Cerebellar cortex (tissue), 1 donor: Measurements from ENCODE around the gene TRPT1.
A peak's percentile ranks its signal among the peaks of the same experiment; 100 is the strongest.

Source experiments
- DNase-seq: peaks from one replicate; pipeline ENCODE4 v3.0.0-alpha.2; 2015; ENCODE audit warnings: low spot score

TRPT1 gene

DNA sequence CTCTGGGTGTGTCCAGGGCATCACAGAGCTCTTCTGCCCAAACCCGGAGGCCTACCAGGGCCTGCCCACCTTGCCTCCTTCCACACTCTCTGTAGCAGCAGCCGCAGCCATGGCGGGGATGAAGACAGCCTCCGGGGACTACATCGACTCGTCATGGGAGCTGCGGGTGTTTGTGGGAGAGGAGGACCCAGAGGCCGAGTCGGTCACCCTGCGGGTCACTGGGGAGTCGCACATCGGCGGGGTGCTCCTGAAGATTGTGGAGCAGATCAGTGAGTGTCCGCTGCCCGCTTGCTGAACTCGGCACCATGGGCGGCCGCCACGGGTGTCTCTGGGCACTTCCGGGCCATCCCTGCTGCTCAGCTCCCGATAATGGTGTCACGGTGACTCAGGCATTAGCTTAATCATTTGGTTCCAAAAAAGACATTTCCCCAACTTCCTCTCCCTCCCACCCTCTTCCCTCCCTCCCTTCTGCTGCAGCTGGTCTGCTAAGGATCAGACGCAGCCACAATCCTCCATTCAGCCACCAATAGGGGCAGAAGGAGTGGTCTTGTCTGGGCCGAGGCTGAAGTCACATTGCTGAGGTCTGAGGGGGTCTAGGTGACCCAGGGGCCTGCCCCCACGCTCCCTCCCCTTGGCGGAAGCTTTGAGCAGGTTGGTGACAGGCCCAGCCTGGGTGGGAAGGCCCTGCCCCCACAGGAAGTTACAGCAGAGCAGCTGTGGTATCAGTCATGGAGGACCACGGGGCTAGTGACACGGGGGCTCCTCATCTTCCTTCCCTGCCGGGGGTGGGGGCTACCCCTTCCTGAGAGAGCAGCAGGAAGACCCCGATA, 18.5 kb downstream of the TRPT1 start:
- no peak for DNase-seq

DNA sequence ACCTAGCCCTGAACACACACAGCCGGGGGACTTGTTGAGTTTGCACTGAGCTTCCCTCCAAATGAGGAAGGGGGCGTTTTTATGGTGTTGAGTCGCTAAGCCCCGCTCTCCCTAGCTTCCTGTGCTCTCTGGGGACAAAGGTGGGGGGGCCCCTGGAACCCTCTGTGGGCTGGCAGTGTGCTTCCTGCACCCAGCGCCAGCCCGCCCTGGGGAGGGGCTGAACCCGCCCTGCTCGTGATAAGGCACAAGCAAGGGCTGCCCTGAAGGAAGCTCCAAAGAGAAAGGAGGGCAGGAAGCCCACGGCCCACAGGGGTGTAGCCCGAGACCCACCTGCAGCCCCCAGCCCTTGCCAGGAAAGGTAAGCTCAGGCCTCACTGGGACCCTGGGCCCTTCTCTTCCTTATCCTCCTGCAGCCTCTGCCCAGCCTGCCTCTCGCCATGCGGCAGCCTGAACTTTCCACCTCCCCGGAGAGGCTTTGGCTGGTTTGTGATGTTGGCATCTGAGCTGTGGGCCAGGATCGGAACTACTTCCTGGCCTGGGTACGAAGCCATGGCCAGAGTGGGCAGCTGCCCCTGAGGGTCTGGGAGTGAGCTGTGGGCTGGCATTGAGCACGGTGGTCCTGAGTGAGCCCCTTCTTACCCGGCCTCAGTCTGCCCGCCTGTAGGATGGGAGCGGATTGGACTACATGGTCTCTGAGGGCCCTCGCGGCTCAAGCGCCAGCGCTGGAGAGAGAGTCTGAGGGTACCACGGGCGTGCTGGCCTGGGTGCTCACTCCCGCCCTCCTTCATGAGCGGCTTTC, 19.3 kb downstream of the TRPT1 start, which contains the start of gene FERMT3:
FERMT3 (plus strand) TSS at position 265 of the 799 bp plus-strand sequence. CDS start 644 bp downstream, outside the sequence.
- DNase-seq, result no peak

DNA sequence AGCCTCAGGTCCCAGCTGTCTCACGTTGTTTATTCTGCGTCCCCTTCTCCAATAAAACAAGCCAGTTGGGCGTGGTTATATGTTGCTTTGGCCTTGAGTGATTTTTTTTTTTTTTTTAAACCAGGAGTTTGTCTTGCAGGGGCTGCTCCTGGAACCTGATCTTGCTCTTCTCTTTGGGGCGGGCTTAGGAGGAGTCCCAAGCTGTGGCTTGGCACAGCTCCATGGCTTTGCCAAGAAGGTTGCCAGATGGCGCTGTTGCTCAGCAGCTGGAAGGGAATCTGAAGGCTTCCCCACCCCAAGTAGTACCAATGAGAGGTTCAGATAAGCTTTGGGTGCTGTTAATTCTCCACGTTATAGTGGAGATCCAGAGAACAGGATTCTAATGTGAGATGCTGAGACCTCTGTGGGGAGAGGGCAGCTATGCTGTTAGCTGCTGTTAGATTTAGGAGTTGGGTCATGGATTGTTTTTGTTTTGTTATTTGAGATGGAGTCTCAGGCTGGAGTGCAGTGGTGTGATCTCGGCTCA, 21.5 kb downstream of the TRPT1 start:
- peak; percentile 91 for DNase-seq

DNA sequence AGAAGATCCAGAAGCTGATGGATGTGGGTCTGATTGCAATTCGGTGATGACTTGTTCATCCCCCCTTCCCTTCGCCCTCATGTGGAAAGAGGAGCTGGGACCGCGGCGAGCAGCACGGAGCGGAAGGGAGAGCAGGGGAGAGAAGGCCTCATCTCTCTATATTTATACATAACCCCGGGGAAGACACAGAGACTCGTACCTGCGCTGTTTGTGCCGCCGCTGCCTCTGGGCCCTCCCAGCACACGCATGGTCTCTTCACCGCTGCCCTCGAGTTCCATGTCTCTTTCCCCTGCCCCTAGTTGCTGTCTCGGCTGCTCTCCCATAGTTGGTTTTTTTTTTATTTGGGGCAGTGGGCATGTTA, 21.9 kb downstream of the TRPT1 start:
- no peak for DNase-seq

DNA sequence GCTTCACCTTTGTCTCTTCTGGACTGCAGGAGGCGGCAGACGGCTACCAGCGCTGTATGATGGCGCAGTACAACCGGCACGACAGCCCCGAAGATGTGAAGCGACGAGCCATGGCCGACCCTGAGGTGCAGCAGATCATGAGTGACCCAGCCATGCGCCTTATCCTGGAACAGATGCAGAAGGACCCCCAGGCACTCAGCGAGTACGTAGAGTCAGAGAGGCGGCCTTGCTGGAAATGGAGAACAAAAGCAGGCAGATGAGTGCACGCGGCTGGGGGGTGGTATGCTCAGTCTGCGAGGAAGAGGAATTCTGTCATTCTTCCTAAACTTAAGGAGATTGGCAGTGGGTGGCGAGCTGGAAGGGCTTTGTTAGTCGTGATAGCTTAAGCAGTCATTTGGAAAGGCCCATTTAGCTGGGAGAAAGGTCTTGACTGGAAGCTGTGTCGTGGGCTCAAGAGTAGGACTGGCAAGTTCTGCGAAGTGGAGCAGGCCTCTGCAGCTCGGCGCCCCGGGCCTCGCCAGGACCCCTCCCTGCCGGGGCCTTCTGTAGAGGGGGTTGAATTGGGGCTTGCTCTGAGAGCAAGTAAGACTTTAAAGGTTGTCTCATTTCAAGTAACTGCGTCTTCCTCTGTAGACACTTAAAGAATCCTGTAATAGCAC, 22.4 kb downstream of the TRPT1 start:
- DNase-seq, result no peak

DNA sequence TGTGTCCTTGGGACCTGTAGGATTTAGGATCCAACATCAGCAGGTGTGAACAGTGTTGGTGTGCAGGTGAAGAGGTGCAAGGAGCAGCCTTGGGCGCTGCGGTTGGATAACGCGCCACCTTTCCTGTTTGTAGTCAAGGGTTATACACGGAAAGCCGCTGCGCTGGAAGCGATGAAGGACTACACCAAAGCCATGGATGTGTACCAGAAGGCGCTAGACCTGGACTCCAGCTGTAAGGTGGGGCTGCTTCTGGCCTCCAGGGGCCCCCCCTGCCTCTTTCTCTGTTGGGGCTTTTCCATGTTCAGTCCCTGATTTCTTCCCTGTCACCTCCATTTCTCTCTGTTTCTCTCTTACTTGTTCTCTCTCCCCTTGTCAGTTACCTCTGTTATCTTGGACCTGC, 23.0 kb downstream of the TRPT1 start:
- DNase-seq, result no peak

DNA sequence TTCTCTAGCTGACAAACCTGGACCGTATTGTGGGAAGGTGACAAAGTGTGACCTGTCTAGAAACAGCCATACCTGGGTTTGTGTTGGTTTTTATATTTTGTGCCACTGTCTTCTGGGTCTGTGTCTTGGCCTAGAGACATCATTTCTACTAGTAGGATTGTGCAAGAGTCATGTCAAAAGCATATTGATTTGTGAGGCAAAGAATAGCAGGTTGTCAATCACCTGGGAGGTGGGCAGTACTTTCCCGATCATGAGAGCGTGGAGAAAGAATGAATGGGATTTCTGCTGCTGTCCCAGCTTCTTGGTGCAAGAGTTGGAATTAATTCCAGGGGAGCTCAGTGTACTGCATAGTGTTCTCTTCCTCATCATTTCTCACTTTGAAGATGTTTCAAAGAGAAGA, 24.4 kb downstream of the TRPT1 start:
- DNase-seq, result no peak

DNA sequence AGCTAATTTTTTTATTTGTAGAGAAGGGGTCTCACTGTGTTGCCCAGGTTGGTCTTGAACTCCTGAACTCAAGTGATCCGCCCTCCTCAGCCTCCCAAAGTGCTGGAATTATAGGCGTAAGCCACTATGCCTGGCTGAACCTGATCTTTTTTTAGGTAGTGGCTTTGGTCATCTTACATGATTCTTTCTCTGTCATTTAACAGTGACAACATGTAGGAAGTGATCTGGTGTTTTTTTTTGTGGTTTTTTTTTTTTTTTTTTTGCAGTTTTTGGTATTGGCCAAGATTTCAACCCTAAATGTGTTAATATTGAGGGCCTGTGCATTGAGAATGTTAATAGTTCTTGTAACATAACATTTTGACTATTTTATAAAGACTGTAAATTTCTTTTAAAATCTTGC, 27.5 kb downstream of the TRPT1 start:
- no peak for DNase-seq

DNA sequence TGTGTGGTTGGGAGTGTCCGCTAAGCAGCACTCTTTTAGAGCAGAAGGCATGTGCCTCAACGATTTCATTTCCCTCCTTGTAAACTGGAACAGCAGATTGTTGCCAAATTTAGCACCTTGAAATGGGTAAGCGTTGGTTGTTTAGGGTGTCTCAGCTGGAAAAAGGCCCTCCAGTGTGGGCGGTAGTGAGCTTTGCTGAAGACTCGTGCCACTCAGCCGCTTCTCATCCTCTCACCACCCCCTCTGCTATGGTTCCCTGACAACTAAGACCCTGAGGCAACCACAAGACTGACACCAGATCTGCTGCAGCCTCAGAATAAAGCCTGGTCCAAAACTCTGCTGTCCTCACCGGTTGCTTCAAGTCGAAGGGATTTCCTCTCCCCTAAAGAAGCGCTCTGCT, 29.4 kb downstream of the TRPT1 start:
- no peak for DNase-seq

DNA sequence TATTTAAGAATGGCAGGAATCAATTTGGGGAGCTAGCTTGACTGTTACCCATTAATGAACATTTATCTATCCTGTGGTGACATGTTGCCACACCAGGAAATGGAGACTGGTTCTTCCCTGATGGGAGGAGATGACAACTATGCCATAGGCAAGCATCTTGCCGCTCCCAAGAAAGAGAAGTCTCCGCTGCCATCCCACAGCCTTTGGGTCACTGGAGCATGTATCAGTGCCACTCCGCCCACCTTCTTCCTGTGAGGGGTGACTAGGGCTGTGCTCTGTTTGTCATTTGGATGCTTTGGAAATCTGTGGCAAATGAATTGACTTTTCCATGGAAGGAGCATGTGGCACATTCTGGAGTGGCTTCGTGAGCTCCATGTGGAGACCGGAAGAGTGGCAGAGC, 33.6 kb downstream of the TRPT1 start:
- DNase-seq, result no peak

DNA sequence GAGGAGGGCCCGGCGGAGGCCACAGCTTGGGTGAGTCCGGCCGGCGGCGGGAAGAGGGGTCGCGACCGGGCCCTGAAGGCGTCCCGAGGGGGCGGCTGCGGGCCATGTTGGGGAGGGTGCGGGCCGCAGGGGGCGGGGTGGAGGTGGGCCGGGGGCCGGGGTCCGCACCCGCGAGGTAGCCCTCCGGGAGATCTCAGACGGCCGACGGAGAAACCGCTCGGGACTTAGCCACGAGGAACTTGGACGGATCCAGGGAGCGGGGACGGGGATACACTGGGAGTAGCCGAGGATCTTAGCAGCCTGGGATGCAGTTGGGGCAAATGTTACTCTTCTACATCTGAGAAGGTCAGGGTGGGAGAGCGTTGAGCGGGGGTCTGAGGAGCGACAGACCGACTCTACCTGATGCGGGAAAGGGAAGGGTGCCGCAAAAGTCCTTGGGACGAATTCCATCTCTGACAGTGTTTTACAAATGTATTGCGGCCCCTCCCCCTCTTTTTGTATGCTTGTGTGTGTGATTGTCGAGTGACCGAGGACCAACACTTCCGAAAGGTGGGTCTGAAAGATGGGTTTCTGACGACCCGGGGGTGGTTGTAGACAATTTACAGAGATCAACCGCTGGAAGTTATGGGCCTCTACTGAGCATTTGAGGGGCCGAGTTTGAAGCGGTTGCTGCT, 39.4 kb downstream of the TRPT1 start:
- no peak for DNase-seq

DNA sequence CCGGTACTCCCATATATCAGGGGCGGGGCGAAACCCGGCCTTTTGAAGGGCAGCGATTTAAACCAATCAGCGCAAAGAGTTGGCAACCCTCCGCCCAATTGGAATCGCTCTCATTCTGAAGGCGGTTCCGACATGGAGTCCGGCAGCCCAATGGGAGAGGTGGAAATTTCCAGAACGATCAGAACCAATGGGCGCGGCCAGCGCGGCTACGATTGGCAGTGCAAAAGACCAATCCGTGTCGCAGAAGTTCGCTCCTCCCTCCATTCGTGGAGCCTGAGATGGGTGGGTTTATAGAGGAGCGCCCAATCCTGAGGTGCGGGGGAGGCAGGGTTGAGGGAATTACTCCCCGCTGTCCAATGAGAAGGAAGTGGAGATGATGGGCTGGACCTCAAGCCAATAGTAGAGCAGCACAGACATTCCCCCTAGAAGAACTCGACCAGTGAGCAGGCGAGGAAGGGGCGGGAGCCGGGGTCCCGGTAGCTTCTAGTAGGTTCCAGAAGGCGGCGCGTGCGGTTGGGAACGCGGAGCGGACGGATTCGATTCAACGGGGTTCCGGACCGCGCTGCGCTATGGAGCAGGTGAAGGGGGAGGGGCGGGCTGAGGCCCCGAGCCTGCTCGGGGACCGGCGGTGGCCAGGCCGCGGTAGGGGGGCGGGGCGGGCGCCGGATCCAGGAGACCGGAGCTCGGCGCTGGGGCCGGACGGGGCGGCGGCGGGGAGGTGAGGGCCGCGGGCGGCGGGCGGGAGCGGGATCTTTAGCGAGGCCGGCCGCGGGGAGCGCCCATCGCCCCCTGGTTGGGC, 40.1 kb downstream of the TRPT1 start, which contains the start of gene STIP1:
STIP1 (plus strand) TSS at position 479 of the 799 bp plus-strand sequence; CDS start at position 570, 91 bp downstream.
- peak; percentile 100 for DNase-seq

DNA sequence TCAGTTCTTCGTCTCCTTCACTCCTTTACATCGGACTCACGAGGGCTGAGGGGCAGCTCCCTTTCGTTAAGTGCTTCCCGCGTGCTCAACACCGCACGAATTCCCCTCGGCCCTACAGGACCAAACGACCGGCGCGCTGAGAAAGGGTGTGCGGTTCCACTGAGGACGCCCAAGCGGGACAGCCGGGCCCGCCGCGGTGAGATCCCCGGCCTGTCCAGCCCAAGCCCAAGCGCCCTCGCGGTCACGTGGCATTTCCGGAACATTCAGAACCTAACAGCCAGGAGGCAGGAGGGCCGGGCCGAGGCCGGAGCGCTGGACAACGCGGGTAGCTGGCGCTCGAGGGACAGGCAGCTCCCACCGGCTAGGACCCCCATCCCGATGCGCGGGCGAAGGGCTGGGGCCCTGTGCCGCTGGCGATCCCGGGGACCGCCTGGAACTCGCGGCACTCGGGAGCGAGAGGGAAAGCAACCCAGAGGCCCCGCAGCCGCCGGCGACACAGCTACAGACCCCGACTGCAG, 40.8 kb downstream of the TRPT1 start:
- DNase-seq, result peak; percentile 80

DNA sequence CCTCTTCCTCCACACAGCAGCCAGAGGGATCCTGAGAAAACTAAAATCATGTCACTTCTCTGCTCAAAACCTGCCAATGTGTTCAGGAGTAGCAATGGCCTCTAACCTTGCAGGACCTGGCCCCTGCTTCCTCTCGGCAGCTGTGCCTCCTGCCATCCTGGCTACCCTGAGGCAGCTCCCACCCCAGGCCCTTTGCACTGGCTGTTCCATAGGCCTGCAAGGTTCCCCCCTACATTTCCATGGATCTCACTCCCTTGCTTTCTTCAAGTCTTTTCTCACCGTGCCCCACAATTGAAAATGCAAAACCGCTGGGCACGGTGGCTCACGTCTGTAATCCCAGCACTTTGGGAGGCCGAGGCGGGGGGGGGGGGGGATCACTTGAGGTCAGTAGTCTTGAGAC, 42.1 kb downstream of the TRPT1 start:
- DNase-seq, result no peak

DNA sequence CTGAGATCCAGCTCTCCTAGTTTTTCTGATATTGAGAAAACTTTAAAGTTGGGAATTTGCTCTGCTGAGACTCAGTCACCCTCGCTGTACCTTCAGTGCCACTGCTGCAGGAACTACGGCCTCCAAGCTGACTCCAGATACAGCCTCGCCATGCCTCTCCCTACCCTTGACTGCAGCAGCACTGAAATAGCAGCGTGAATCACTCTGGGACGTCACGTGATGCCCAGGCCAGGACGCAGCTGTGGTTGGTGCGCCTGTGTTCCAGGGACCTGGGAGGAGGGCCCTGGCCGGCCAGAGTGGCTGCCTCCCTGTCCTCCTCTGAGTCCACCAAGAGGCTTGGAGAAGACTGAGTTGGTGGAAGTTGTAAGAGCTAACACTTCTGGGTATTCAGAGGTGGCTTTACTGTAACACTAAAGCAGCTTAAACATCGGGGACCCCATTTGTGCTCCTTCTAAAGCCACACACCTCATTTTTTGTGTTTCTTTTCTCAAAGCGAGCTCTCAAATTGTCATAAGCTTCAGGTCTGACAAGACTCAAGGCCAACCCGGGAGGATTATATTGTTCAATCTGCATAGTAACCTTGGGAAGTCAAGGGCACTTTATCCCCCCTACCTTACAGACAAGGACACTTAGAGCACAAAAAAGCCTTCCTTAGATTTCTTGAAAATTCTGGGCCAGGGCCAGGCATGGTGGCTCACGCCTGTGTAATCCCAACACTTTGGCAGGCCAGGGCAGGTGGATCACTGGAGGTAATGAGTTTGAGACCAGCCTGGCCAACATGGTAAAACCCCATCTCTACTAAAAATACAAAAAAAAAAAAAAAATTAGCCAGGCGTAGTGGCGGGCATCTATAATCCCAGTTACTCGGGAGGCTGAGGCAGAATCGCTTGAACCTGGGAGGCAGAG, 44.2 kb downstream of the TRPT1 start:
- DNase-seq, result peak; percentile 86

DNA sequence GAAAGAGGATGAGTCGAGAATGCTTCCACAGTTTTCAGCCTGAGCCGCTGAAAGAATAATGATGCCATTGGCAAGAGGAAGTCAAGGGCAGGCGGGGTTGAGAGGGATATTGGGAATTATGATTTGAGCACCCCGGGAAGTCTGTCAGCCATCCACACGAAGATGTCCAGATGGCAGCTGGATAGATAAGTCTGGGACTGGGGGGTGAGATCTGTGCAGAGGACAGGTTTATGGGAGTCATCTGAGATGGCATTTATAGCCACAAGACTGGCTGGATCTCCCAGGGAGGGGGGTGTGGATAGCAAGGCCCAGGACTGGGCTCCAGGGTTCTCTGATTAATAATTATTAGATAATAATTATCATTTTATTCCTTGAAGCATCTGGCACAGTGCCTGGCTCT, 45.1 kb downstream of the TRPT1 start:
- no peak for DNase-seq

DNA sequence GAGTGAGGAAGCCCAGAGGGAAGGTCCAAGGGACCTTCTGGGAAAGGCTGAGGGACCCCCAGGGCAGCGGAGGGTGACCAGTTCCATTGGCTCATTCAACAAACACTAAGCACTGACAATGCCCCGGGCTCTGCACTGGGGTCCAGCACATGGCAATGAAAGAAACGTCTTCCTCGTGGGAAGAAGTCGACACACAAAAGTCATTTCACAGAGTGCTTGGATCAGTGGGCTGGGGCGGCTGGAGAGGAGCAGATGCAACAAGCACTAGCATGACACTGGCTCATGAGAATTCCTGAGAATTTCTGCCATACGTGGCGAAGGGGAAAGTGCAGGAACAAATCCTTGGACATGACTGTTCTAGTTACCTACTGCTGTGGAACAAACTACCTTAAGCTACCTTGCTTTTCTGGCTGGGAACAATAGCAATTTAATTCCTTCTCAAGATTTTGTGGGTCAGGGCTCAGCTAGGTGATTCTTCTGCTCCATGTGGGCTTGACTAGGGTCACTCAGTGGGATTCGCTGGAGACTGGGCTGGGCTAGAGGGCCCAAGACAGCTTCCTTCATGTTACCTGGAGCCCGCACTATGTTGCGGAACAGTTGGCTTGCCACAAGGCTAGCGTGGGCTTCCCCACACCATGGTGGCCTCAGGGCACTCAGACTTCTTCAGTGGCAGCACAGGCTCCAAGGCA, 46.9 kb downstream of the TRPT1 start:
- no peak for DNase-seq

DNA sequence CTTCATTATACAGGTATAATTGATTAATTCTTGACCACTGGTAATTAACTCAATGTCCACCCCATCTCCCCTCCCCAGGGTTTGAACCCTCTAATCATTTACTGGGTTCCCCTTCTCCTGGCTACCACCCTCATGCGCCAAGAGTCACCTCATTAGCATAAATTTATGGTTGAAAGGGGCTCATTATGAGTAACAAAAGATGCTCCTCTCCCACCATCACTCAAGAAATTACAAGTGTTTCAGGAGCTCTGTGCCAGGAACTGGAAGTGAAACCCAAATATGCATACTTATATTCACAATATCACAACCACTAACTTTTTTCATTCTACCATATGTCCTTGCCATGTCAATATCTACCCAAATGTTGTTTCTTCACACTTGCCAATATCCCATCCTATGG, 47.8 kb downstream of the TRPT1 start:
- no peak for DNase-seq

DNA sequence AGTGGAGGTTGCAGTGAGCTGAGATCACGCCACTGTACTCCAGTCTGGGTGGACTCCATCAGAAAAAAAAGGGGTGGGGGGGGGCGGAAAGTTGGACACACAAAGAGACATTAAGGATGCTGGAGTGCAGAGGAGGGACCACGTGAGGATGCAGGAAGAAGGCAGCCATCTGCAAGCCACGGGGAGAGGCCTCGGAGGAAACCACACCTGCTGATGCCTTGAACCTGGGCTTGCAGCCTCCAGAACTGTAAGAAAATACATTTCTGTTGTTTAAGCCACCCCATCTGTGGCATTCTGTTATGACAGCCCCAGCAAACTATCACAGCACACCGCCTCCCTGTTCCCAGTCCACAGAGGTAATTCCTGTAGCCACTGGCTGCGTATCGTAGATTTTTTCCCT, 49.2 kb downstream of the TRPT1 start:
- no peak for DNase-seq
